Measurements from ENCODE around the gene GLRA3. TPM values are rescaled to one million over a fixed set of nuclear protein-coding genes. Genes with fewer than 3 reads are reported as not detected.

The GLRA3 gene
- polyA plus RNA-seq, 3 donors from 2014 or later = not detected

DNA sequence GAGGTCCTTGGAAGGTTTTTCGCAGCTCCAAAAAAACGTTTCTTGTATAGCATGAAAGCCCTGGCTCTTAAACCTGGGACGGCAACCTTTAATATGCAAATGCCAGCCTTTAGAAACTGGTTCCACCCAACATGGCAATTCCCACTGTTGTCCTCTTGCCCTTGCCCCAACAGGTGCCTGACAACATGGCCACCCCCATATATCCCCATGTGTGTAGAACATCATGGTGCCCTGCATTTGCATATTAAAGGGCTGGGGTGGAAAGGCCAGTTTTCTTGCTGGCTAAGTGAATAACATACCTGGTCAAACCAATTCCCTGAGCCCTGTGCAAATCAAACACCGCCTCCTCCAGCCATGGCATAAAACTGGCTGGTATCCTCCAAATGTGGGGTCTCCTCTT, 26.0 kb upstream of the GLRA3 start:
- Mint-ChIP-seq H3K27ac (no peak overlapping the region), H3K4me3 (no peak overlapping the region), H3K27me3 (ENCODE audit: low read depth in 3 of 3) (peaks cover 0 to 3% (median 0%) of the 10 kb centered on the region in 3 donors), H3K4me1 (no peaks in the 10 kb centered on the region), H3K9me3 (peaks cover 5 to 32% (median 9%) of the 10 kb centered on the region in 6 donors), H3K36me3 (no peaks in the 10 kb centered on the region)
- DNase-seq = no peak

- DNase-seq = no peak
- Mint-ChIP-seq H3K9me3 (peaks cover 3 to 28% (median 8%) of the 10 kb centered on the region in 6 donors), H3K4me3 (no peak overlapping the region), H3K27ac (no peak overlapping the region), H3K36me3 (no peaks in the 10 kb centered on the region), H3K27me3 (ENCODE audit: low read depth in 3 of 3) (peaks cover 0 to 3% (median 0%) of the 10 kb centered on the region in 3 donors), H3K4me1 (no peaks in the 10 kb centered on the region)
Measured at GRCh38 chr4:174853629-174854028, 24.6 kb upstream of the GLRA3 start.

GRCh38 chr4:174848596-174848995, 19.5 kb upstream of the GLRA3 start:
- H3K4me1 Mint-ChIP-seq = no peaks in the 10 kb centered on the region
- no peak overlapping the region for H3K27ac Mint-ChIP-seq
- DNase-seq = no peak
- no peaks in the 10 kb centered on the region for H3K36me3 Mint-ChIP-seq
- no peaks in the 10 kb centered on the region for H3K27me3 Mint-ChIP-seq (ENCODE audit: low read depth in 3 of 3)
- H3K9me3 Mint-ChIP-seq = peaks cover 4 to 28% (median 9%) of the 10 kb centered on the region in 6 donors
- H3K4me3 Mint-ChIP-seq = no peak overlapping the region

- no peak overlapping the region for H3K4me3 Mint-ChIP-seq
- no peaks in the 10 kb centered on the region for H3K27me3 Mint-ChIP-seq (ENCODE audit: low read depth in 3 of 3)
- peaks cover 4 to 28% (median 11%) of the 10 kb centered on the region in 6 donors for H3K9me3 Mint-ChIP-seq
- H3K27ac Mint-ChIP-seq = no peak overlapping the region
- DNase-seq = no peak
- H3K36me3 Mint-ChIP-seq = no peaks in the 10 kb centered on the region
- no peaks in the 10 kb centered on the region for H3K4me1 Mint-ChIP-seq
Measured at GRCh38 chr4:174847801-174848427, 18.9 kb upstream of the GLRA3 start.

DNA sequence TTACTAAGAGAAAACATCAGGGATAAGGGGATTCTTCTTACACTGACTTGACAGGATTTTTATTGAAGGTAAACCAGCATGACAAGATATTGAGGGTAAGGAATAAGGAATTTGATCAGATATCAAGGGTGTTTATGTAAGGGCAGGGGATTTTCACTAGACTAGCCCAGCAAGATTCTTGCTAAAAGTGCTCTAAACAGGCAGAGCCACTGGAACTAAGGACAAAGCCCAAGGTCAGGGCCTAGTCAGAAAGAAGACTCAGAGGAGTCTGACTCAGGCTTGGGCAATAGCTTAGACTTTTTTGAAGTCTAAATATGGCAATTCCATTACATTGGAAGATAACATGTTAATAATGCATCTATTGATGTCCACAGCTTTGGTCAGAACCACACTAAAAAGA, 6.5 kb upstream of the GLRA3 start:
- H3K27ac Mint-ChIP-seq = no peak overlapping the region
- no peaks in the 10 kb centered on the region for H3K27me3 Mint-ChIP-seq (ENCODE audit: low read depth in 3 of 3)
- H3K9me3 Mint-ChIP-seq = peaks cover 3 to 40% (median 8%) of the 10 kb centered on the region in 6 donors
- no peaks in the 10 kb centered on the region for H3K4me1 Mint-ChIP-seq
- peaks cover 0 to 3% (median 0%) of the 10 kb centered on the region in 3 donors for H3K36me3 Mint-ChIP-seq
- DNase-seq = no peak
- no peak overlapping the region for H3K4me3 Mint-ChIP-seq

GRCh38 chr4:174834477-174834876, 5.4 kb upstream of the GLRA3 start:
- H3K27me3 Mint-ChIP-seq (ENCODE audit: low read depth in 3 of 3) = peaks cover 0 to 3% (median 0%) of the 10 kb centered on the region in 3 donors
- H3K27ac Mint-ChIP-seq = no peak overlapping the region
- peaks cover 3 to 47% (median 11%) of the 10 kb centered on the region in 6 donors for H3K9me3 Mint-ChIP-seq
- no peak for DNase-seq
- H3K36me3 Mint-ChIP-seq = peaks cover 0 to 3% (median 0%) of the 10 kb centered on the region in 3 donors
- H3K4me3 Mint-ChIP-seq = no peak overlapping the region
- H3K4me1 Mint-ChIP-seq = no peaks in the 10 kb centered on the region

DNA sequence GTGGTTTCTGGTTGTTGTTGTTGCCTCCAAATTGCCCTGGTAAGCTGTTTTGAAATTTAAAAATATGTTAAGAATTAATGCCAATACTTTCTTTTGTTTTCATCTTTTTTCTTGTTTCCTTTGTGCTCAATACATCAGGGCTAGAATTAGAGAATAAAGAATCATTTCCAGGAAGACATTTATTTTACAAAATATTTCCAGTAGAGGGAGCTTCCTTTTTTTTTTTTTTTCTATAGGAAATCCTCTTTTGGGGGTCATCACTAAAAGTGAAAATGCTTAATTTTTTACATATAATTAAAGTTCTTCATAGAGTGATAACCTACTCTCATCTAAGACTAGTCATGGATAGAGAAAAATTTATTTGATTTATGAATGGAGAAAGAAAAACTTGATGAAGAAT, 2.4 kb downstream of the GLRA3 start:
- no peak overlapping the region for H3K4me3 Mint-ChIP-seq
- H3K9me3 Mint-ChIP-seq = peaks cover 5 to 18% (median 9%) of the 10 kb centered on the region in 6 donors
- peaks cover 0 to 5% (median 3%) of the 10 kb centered on the region in 3 donors for H3K27me3 Mint-ChIP-seq (ENCODE audit: low read depth in 3 of 3)
- no peak for DNase-seq
- H3K36me3 Mint-ChIP-seq = peaks cover 0 to 5% (median 0%) of the 10 kb centered on the region in 3 donors
- H3K27ac Mint-ChIP-seq = no peak overlapping the region
- H3K4me1 Mint-ChIP-seq = peaks cover 0 to 2% of the 10 kb centered on the region in 2 donors

GRCh38 chr4:174815282-174815681, 13.8 kb downstream of the GLRA3 start:
- no peak overlapping the region for H3K4me3 Mint-ChIP-seq
- H3K4me1 Mint-ChIP-seq = no peaks in the 10 kb centered on the region
- H3K27me3 Mint-ChIP-seq (ENCODE audit: low read depth in 3 of 3) = peaks cover 0 to 2% (median 0%) of the 10 kb centered on the region in 3 donors
- H3K9me3 Mint-ChIP-seq = peaks cover 0 to 12% (median 4%) of the 10 kb centered on the region in 6 donors
- no peak overlapping the region for H3K27ac Mint-ChIP-seq
- no peak for DNase-seq
- no peaks in the 10 kb centered on the region for H3K36me3 Mint-ChIP-seq

DNA sequence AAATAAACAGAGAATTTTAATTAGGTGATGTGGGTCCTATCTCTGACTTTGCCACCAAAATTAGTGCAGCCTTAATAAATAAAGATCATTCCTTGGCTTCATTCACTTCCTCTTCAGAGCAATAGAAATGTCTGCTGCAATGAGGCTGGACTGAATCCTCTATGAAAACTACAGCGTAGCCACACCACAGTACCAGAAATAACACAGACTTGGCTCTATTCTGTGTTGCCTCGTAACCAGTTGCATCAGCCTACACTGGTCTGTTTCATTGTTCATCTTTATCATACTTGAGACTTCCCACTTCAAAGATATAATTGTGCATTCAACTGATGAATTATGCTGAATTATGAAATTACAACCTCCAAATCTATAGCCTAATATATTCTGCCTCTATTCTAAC, 15.8 kb downstream of the GLRA3 start:
- no peaks in the 10 kb centered on the region for H3K4me1 Mint-ChIP-seq
- no peak for DNase-seq
- H3K4me3 Mint-ChIP-seq = no peak overlapping the region
- no peak overlapping the region for H3K27ac Mint-ChIP-seq
- no peaks in the 10 kb centered on the region for H3K36me3 Mint-ChIP-seq
- H3K9me3 Mint-ChIP-seq = peaks cover 0 to 9% (median 4%) of the 10 kb centered on the region in 6 donors
- H3K27me3 Mint-ChIP-seq (ENCODE audit: low read depth in 3 of 3) = peaks cover 0 to 2% (median 0%) of the 10 kb centered on the region in 3 donors

DNA sequence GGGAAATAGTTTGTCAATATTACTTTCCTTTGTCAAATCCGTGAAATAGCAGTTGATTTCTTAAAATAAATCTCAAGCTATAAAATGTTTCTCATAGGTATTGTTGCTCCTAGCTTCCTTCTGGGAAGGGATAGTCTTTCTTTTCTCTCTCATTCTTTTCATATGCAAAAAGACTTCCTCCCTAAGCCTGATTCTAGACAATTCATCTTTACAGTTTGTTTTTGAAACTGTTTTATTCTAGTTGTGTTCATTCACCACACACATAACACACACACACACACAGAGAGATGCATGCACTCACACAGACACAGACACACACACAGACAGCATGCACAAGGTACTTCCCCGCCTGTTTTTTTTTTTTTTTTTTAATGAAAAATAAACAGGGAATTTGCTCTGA, 18.2 kb downstream of the GLRA3 start:
- no peak overlapping the region for H3K27ac Mint-ChIP-seq
- no peak for DNase-seq
- no peaks in the 10 kb centered on the region for H3K36me3 Mint-ChIP-seq
- H3K9me3 Mint-ChIP-seq = peaks cover 0 to 11% (median 4%) of the 10 kb centered on the region in 6 donors
- H3K4me1 Mint-ChIP-seq = no peaks in the 10 kb centered on the region
- peaks cover 0 to 2% (median 0%) of the 10 kb centered on the region in 3 donors for H3K27me3 Mint-ChIP-seq (ENCODE audit: low read depth in 3 of 3)
- H3K4me3 Mint-ChIP-seq = no peak overlapping the region

- no peaks in the 10 kb centered on the region for H3K4me1 Mint-ChIP-seq
- H3K27me3 Mint-ChIP-seq (ENCODE audit: low read depth in 3 of 3) = no peaks in the 10 kb centered on the region
- no peak overlapping the region for H3K4me3 Mint-ChIP-seq
- H3K36me3 Mint-ChIP-seq = peaks cover 0 to 4% (median 0%) of the 10 kb centered on the region in 3 donors
- H3K9me3 Mint-ChIP-seq = peaks cover 0 to 17% (median 8%) of the 10 kb centered on the region in 6 donors
- H3K27ac Mint-ChIP-seq = no peak overlapping the region
- DNase-seq = no peak
Measured at GRCh38 chr4:174808836-174809235, 20.2 kb downstream of the GLRA3 start.

DNA sequence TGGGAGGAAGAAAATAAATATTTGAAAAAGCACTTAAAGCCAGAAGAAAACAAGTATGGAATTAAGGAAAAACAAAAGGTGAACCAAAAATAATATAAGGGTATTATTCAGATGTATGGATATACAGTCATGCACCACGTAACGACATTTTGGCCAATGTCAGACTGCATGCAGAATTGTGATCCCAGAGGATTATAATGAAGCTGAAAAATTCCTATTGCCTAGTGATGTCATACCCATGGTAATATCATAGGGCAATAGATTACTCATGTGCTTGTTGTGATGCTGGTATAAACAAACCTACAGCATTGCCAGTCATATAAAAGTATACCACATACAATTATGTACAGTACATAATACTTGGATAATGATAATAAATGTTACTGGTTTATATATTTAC, 20.9 kb downstream of the GLRA3 start:
- DNase-seq = no peak
- no peak overlapping the region for H3K27ac Mint-ChIP-seq
- H3K36me3 Mint-ChIP-seq = peaks cover 0 to 4% (median 0%) of the 10 kb centered on the region in 3 donors
- H3K4me1 Mint-ChIP-seq = no peaks in the 10 kb centered on the region
- no peaks in the 10 kb centered on the region for H3K27me3 Mint-ChIP-seq (ENCODE audit: low read depth in 3 of 3)
- H3K4me3 Mint-ChIP-seq = no peak overlapping the region
- peaks cover 0 to 19% (median 7%) of the 10 kb centered on the region in 6 donors for H3K9me3 Mint-ChIP-seq

DNA sequence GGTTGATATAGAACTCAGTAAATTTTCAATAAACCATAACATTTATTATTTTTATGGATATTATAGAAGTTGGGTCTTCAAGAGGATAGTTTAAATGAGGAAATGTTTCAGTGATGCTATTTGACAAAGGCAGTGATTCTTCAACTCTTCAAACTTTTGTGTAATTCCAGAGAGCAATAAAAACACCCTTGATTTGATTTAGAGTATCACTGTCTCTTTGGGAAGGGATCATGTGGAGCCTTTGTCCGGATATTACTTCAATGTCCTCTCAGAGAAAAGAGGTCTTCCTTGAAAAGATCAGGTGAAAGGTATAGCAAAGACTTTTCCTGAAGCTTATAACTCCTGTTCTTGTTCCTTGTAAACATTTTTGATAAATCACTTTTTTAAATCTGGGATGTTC, 23.3 kb downstream of the GLRA3 start:
- Mint-ChIP-seq H3K27ac (no peak overlapping the region), H3K27me3 (ENCODE audit: low read depth in 3 of 3) (no peaks in the 10 kb centered on the region), H3K9me3 (peaks cover 6 to 26% (median 12%) of the 10 kb centered on the region in 6 donors), H3K4me1 (no peaks in the 10 kb centered on the region), H3K4me3 (no peak overlapping the region), H3K36me3 (peaks cover 0 to 4% (median 0%) of the 10 kb centered on the region in 3 donors)
- no peak for DNase-seq

DNA sequence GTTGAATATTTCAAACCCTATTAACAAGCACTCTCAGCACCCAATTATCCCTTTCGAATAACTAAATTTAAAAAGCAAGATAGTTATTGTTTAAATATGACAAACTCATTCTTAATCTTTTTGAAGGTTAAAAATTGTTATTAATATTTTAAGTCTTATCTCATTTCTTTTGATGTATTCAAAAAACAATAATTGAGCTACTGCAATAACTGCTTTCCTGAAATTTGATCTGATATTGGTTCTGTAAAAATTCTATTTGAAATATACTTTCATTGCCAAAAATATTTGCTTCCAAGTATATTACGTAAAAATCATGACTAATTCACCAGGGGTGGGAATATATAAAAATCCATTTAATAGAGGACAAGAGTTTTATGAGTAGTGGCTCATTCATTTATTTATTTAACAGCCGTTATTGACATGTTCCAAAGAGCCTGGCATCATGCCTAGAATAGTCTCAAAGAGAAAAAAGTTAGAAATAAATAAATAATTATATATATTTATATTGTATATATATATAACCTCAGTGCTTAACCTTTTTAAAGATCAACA, 34.4 kb downstream of the GLRA3 start:
- Mint-ChIP-seq H3K36me3 (no peaks in the 10 kb centered on the region), H3K27ac (no peak overlapping the region), H3K27me3 (ENCODE audit: low read depth in 3 of 3) (peaks cover 0 to 2% (median 2%) of the 10 kb centered on the region in 3 donors), H3K4me1 (no peaks in the 10 kb centered on the region), H3K4me3 (no peak overlapping the region), H3K9me3 (peaks cover 2 to 14% (median 8%) of the 10 kb centered on the region in 6 donors)
- DNase-seq = no peak
